WTC11 (cell line): ENCODE measurements around the gene FATE1. TPM values are rescaled to one million over a fixed set of nuclear protein-coding genes. Genes with fewer than 3 reads are reported as not detected.

Source experiments
- ATAC-seq: fragments of 200-7000 bp; cut with Tn5 transposase; 2 replicates; pipeline ENCODE4 v1.10.0; 2021; ENCODE audit warnings: mild to moderate bottlenecking, moderate library complexity
- CTCF ChIA-PET: fragments of 300-600 bp; sonication (Branson Sonifier 250); formaldehyde crosslinking; loops from one replicate; lab custom pipeline; 2021; ENCODE audit warnings: antibody characterized with exemption; lab: Charles Lee
- POLR2A ChIA-PET: fragments of 350-600 bp; sonication (Branson Sonifier 250); formaldehyde crosslinking; loops from one replicate; lab custom pipeline; 2021; ENCODE audit warnings: antibody characterized with exemption; lab: Charles Lee
- DNase-seq: peaks from one replicate; pipeline ENCODE4 v3.0.0; 2021; ENCODE audit warnings: low spot score
- H3K27ac Mint-ChIP-seq: 2 replicates; pipeline ENCODE4 v1.8.0; 2021; ENCODE audit warnings: mixed read lengths
- H3K27me3 Mint-ChIP-seq: 2 replicates; pipeline ENCODE4 v1.8.0; 2021; ENCODE audit warnings: low read depth, mild to moderate bottlenecking, moderate library complexity, mixed read lengths
- H3K36me3 Mint-ChIP-seq: 2 replicates; pipeline ENCODE4 v1.8.0; 2021; ENCODE audit warnings: mixed read lengths
- H3K4me1 Mint-ChIP-seq: 2 replicates; pipeline ENCODE4 v1.8.0; 2022; ENCODE audit warnings: mixed read lengths
- H3K4me3 Mint-ChIP-seq: 2 replicates; pipeline ENCODE4 v1.8.0; 2021; ENCODE audit warnings: mild to moderate bottlenecking, moderate library complexity, mixed read lengths
- H3K9me3 Mint-ChIP-seq: 2 replicates; pipeline ENCODE4 v1.8.0; 2021; ENCODE audit warnings: mixed read lengths
- ATF3 ChIP-seq: sonication (generic); formaldehyde crosslinking; conservative IDR thresholded peaks from 2 replicates; pipeline ENCODE4 v1.8.1; 2022; ENCODE audit warnings: mild to moderate bottlenecking, missing genetic modification reagents
- ATF6 ChIP-seq: sonication (generic); formaldehyde crosslinking; IDR thresholded peaks from 2 replicates; pipeline ENCODE4 v1.8.1; 2023; ENCODE audit warnings: mild to moderate bottlenecking, missing genetic modification reagents
- CBFB ChIP-seq: sonication (generic); formaldehyde crosslinking; IDR thresholded peaks from 2 replicates; pipeline ENCODE4 v1.8.1; 2022; ENCODE audit warnings: mild to moderate bottlenecking, low read depth, missing genetic modification reagents
- CTCF ChIP-seq: fragments of 200-600 bp; IDR thresholded peaks from 2 replicates; pipeline ENCODE4 v1.8.0; 2022; ENCODE audit warnings: antibody characterized with exemption
- ELF4 ChIP-seq: sonication (generic); formaldehyde crosslinking; IDR thresholded peaks from 2 replicates; pipeline ENCODE4 v1.8.1; 2022; ENCODE audit warnings: low read depth, mild to moderate bottlenecking, moderate library complexity, missing genetic modification reagents
- ETV6 ChIP-seq: sonication (generic); formaldehyde crosslinking; IDR thresholded peaks from 2 replicates; pipeline ENCODE4 v1.8.1; 2022; ENCODE audit warnings: mild to moderate bottlenecking, missing genetic modification reagents
- FOXP4 ChIP-seq: sonication (generic); formaldehyde crosslinking; IDR thresholded peaks from 2 replicates; pipeline ENCODE4 v1.8.0; 2022; ENCODE audit warnings: mild to moderate bottlenecking, missing genetic modification reagents
- GTF2I ChIP-seq: fragments of 250-450 bp; sonication (Bioruptor Pico); conservative IDR thresholded peaks from 2 replicates; pipeline ENCODE4 v1.4.0; 2021; ENCODE audit warnings: mild to moderate bottlenecking
- HMGA2 ChIP-seq: fragments of 250-450 bp; sonication (Bioruptor Pico); IDR thresholded peaks from 2 replicates; pipeline ENCODE4 v1.4.0; 2021; ENCODE audit warnings: mild to moderate bottlenecking, moderate library complexity
- IRF2 ChIP-seq: sonication (generic); formaldehyde crosslinking; IDR thresholded peaks from 2 replicates; pipeline ENCODE4 v1.8.0; 2022; ENCODE audit warnings: low read depth, missing genetic modification reagents, borderline replicate concordance
- MYBL2 ChIP-seq: sonication (generic); formaldehyde crosslinking; IDR thresholded peaks from 2 replicates; pipeline ENCODE4 v1.8.1; 2023; ENCODE audit warnings: mild to moderate bottlenecking, moderate library complexity, missing genetic modification reagents
- NFATC4 ChIP-seq: fragments of 250-450 bp; sonication (Bioruptor Pico); IDR thresholded peaks from 2 replicates; pipeline ENCODE4 v1.9.0; 2021; ENCODE audit warnings: mild to moderate bottlenecking
- NR1H2 ChIP-seq: sonication (generic); formaldehyde crosslinking; IDR thresholded peaks from 2 replicates; pipeline ENCODE4 v1.9.0; 2021; ENCODE audit warnings: mild to moderate bottlenecking, moderate library complexity, missing genetic modification reagents
- OVOL2 ChIP-seq: fragments of 250-450 bp; sonication (Bioruptor Pico); IDR thresholded peaks from 2 replicates; pipeline ENCODE4 v1.9.0; 2021; ENCODE audit warnings: mild to moderate bottlenecking, borderline replicate concordance
- RELA ChIP-seq: sonication (generic); formaldehyde crosslinking; IDR thresholded peaks from 2 replicates; pipeline ENCODE4 v1.8.1; 2022; ENCODE audit warnings: missing genetic modification reagents, mild to moderate bottlenecking, borderline replicate concordance
- SMAD3 ChIP-seq: sonication (generic); formaldehyde crosslinking; IDR thresholded peaks from 2 replicates; pipeline ENCODE4 v1.8.0; 2022; ENCODE audit warnings: missing genetic modification reagents, mild to moderate bottlenecking, borderline replicate concordance
- SMAD4 ChIP-seq: sonication (generic); formaldehyde crosslinking; IDR thresholded peaks from 2 replicates; pipeline ENCODE4 v1.8.0; 2022; ENCODE audit warnings: mild to moderate bottlenecking, missing genetic modification reagents
- SP1 ChIP-seq: sonication (generic); formaldehyde crosslinking; conservative IDR thresholded peaks from 2 replicates; pipeline ENCODE4 v1.8.1; 2022; ENCODE audit warnings: missing genetic modification reagents
- TEAD1 ChIP-seq: sonication (generic); formaldehyde crosslinking; IDR thresholded peaks from 2 replicates; pipeline ENCODE4 v1.8.0; 2022; ENCODE audit warnings: mild to moderate bottlenecking, missing genetic modification reagents
- ZNF219 ChIP-seq: sonication (generic); formaldehyde crosslinking; IDR thresholded peaks from 2 replicates; pipeline ENCODE4 v1.8.0; 2023; ENCODE audit warnings: missing genetic modification reagents, mild to moderate bottlenecking, borderline replicate concordance
- ZNF416 ChIP-seq: fragments of 250-450 bp; sonication (Bioruptor Pico); IDR thresholded peaks from 2 replicates; pipeline ENCODE4 v1.9.0; 2021; ENCODE audit warnings: mild to moderate bottlenecking, inconsistent platforms
- ZNF425 ChIP-seq: fragments of 250-450 bp; sonication (Bioruptor Pico); conservative IDR thresholded peaks from 2 replicates; pipeline ENCODE4 v1.9.0; 2021; ENCODE audit warnings: mild to moderate bottlenecking
- ZNF532 ChIP-seq: fragments of 250-450 bp; sonication (Bioruptor Pico); IDR thresholded peaks from 2 replicates; pipeline ENCODE4 v1.9.0; 2021; ENCODE audit warnings: mild to moderate bottlenecking, borderline replicate concordance
- total RNA-seq: library from RNA; stranded (reverse); gene quantifications from 3 replicates; pipeline ENCODE4 v1.2.3, GENCODE V29; 2021

The FATE1 gene
- total RNA-seq, 1 experiment from 2014 or later, result not detected

- CTCF ChIA-PET, result interaction anchor here (1.2 to 1.6 kb wide), 2 partner anchors 22 to 30 kb away, joined by 3 to 6 read pairs; no protein-coding TSS in a partner anchor
- no peaks in the 10 kb centered on the region for H3K27me3 Mint-ChIP-seq
- TF ChIP-seq OVOL2 (CRISPR knock-in tag) (no peak), FOXP4 (CRISPR knock-in tag) (no peak), ZNF416 (CRISPR knock-in tag) (no peak), ATF3 (CRISPR knock-in tag) (no peak), ATF6 (CRISPR knock-in tag) (no peak), ETV6 (CRISPR knock-in tag) (no peak), ELF4 (CRISPR knock-in tag) (no peak), CTCF (no peak), NR1H2 (CRISPR knock-in tag) (no peak), ZNF425 (CRISPR knock-in tag) (no peak), GTF2I (CRISPR knock-in tag) (no peak), TEAD1 (CRISPR knock-in tag) (no peak), CBFB (CRISPR knock-in tag) (no peak), SP1 (CRISPR knock-in tag) (no peak)
These were observed 28.0 kb downstream of the FATE1 start for GRCh38 chrX:151743651-151744470.

GRCh38 chrX:151745651-151746050 lies 29.8 kb downstream of the FATE1 start:
- Mint-ChIP-seq H3K27me3 (no peaks in the 10 kb centered on the region), H3K27ac (no peak overlapping the region), H3K4me1 (peaks cover 16% of the 10 kb centered on the region), H3K4me3 (no peak overlapping the region), H3K36me3 (no peaks in the 10 kb centered on the region), H3K9me3 (0 out of 2 replicates have a peak, but pooled peaks cover 4% of the 10 kb centered on the region)
- ATAC-seq (no peak), DNase-seq (no peak)
- ChIA-PET CTCF (no interaction called here), POLR2A (no interaction called here)
- TF ChIP-seq NFATC4 (CRISPR knock-in tag), result no peak
- no peak for TF ChIP-seq HMGA2
- TF ChIP-seq ZNF219 (CRISPR knock-in tag), result no peak
- TF ChIP-seq MYBL2 (CRISPR knock-in tag), result no peak
- TF ChIP-seq IRF2, result no peak
- TF ChIP-seq ZNF532 (CRISPR knock-in tag), result no peak
- TF ChIP-seq SMAD4 (CRISPR knock-in tag), result no peak
- TF ChIP-seq GTF2I (CRISPR knock-in tag), result no peak
- no peak for TF ChIP-seq SMAD3 (CRISPR knock-in tag)
- TF ChIP-seq RELA, result no peak

More at GRCh38 chrX:151743651-151744470, 28.0 kb downstream of the FATE1 start:
- 0 out of 2 replicates have a peak, but pooled peaks cover 4% of the 10 kb centered on the region for H3K9me3 Mint-ChIP-seq
- peaks cover 8% of the 10 kb centered on the region for H3K4me1 Mint-ChIP-seq
- H3K27ac Mint-ChIP-seq, result no peak overlapping the region
- DNase-seq (no peak), ATAC-seq (no peak)
- no peaks in the 10 kb centered on the region for H3K36me3 Mint-ChIP-seq
- H3K4me3 Mint-ChIP-seq, result no peak overlapping the region
- POLR2A ChIA-PET, result no interaction called here
